Epidermal melanocyte (primary cell): ENCODE data around the gene TOR4A.
"Not testable (repeated sequence)": the region's sequence is repeated elsewhere in the genome, so short reads cannot be mapped to it uniquely, and the experiment has no call there.

Experiments
- DNase-seq: peaks from one replicate; pipeline ENCODE4 v3.0.0; 2011; ENCODE audit warnings: low spot score; ENCODE audit not compliant: insufficient read length

The TOR4A gene

DNA sequence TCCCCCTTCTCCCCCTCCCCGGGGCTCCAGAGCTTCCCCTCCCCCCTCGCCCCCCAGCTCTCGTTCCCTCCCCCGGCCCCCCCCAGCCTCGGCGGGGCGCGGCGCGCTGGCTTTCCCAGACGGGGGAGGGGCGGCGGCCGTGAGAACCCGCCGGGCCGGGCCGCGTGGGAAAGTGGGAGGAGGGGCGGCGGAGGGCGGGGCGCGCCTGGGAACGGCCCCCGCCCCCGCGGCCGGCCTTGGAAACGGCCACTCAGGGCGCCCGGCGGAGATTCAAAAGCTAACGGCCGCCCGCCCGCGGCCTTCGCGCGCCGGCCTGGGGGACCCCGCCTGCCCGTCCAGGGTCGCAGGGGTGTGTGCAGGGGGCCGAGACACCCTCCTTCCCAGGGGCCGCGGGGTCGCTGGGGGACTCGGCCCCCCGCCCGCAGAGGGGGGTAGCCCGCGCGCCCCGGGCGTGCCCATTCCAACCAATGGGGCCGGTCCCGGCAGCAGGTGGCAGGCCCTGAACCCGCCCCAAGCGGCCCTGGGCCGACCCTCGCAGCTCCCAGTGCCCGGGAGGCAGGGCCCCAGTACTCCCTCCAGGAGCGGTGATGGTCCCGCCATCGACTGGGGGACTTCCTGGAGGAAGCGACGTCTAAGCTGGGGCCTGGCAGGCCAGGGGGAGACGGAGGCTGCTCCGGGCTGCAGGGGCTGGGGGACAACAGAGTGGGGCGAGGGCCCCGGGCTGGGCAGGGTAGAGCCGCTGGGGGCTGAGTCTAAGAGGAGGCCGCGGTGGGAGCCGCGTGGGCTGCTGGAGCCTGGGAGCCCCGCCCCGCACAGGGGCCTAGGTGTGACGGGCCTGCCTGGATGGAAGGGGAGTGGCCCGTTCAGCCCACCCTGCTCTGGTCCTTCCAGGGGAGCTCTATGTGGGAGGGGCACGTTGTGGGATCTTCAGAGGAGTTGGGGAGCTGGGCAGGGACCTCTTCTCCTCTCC lies 38.8 kb downstream of the TOR4A start:
- peak; percentile 53 for DNase-seq

GRCh38 chr9:137317021-137317717 lies 39.6 kb downstream of the TOR4A start:
- DNase-seq = peak; percentile 14

- DNase-seq = peak; percentile 15
Observed at GRCh38 chr9:137317718-137318511, 40.4 kb downstream of the TOR4A start.

DNA sequence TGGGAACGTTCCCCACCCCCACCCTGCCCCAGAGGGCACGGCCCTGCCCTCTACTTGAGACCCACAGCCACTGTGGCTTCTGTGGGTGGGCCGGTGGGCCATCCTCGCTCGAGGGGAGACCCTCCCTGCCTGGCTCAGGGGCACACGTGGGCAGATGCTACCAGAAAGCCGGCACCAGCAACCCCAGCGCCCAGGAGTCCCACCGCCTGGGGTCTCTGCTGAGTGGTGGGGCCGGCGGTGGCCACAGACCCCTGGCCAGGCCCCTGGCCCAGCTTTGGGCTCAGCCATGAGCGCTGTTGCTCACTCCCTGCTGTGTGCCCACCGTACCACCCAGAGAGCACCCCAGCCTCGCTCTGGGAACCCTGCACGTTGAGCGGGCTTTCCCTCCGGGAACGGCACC lies 41.1 kb downstream of the TOR4A start:
- no peak for DNase-seq

GRCh38 chr9:137319011-137319738 lies 41.6 kb downstream of the TOR4A start:
- DNase-seq = peak; percentile 66

- DNase-seq = peak; percentile 17
Observed at GRCh38 chr9:137319739-137320551, 42.4 kb downstream of the TOR4A start.

- no peak for DNase-seq
Observed at GRCh38 chr9:137320555-137321384, 43.2 kb downstream of the TOR4A start.

GRCh38 chr9:137321726-137322361 lies 44.3 kb downstream of the TOR4A start:
- DNase-seq = no peak

GRCh38 chr9:137323531-137324331 lies 46.2 kb downstream of the TOR4A start:
- DNase-seq = no peak

GRCh38 chr9:137325124-137325523 lies 47.6 kb downstream of the TOR4A start:
- no peak for DNase-seq

DNA sequence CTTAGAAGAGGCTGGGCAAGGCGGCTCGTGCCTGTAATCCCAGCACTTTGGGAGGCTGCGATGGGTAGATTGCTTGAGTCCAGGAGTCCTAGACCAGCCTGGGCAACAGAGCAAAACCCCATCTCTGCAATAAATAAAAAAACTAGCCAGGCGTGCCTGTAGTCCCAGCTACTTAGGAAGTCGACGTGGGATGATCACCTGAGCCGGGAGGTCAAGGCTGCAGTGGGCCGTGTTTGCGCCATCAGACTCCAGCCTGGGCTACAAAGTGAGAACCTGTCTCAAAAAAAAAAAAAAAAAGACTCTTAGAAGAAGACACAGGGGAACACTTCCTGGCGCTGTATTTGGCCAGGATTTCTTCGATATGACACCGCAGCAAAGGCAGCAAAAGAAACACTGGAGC lies 48.3 kb downstream of the TOR4A start:
- DNase-seq = no peak

DNA sequence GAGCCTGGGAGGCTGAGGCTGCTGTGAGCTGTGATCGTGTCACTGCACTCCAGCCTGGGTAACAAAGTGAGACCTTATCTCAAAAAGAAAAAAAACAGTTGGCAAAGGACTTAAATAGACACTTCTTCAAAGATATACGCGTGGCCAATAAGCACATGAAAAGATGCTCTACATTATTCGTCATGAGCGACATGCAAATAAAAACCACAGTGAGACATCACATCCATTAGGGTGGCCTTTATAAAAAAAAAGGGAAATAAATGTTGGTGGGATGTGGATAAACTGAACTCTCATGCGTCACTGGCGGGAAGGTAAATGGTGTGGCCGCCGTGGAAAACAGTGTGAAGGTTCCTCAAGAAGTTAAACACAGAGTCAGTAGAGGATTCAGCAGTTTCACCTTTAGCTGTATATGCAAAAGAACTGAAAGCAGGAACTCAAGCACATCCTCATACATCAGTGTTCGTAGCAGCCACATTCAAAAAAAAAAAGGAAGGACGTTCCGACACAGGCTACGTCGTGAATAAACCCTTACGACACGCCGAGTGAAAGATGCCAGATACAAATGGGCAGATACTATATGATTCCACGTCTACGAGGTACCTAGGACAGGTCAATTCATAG lies 49.0 kb downstream of the TOR4A start:
- no peak for DNase-seq

DNA sequence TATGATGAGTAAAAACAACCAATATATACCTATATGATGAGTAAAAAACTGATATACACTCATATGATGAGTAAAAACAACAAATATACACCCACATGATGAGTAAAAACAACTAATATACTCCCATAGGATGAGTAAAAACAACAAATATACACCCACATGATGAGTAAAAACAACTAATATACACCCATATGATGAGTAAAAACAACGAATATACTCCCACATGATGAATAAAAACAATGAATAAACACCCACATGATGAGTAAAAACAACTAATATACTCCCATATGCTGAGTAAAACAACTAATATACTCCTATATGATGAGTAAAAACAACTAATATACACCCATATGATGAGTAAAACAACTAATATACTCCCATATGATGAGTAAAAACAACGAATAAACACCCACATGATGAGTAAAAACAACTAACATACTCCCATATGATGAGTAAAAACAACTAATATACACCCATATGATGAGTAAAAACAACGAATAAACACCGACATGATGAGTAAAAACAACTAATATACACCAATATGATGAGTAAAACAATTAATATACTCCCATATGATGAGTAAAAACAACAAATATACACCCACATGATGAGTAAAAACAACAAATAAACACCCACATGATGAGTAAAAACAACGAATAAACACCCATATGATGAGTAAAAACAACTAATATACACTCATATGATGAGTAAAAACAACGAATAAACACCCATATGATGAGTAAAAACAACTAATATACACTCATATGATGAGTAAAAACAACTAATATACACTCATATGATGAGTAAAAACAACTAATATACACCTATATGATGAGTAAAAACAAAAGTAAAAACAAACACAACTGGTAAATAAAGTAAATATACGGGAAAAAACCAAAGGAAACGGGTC lies 50.4 kb downstream of the TOR4A start:
- not testable (repeated sequence) for DNase-seq

DNA sequence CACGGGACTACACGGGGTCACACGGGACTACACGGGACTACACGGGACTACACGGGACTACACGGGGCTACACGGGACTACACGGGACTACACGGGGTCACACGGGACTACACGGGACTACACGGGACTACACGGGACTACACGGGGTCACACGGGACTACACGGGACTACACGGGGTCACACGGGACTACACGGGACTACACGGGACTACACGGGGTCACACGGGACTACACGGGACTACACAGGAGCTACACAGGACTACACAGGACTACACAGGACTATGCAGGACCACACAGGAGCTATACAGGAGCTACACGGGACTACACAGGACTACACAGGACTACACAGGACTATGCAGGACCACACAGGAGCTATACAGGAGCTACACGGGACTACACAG lies 52.1 kb downstream of the TOR4A start:
- not testable (repeated sequence) for DNase-seq

DNA sequence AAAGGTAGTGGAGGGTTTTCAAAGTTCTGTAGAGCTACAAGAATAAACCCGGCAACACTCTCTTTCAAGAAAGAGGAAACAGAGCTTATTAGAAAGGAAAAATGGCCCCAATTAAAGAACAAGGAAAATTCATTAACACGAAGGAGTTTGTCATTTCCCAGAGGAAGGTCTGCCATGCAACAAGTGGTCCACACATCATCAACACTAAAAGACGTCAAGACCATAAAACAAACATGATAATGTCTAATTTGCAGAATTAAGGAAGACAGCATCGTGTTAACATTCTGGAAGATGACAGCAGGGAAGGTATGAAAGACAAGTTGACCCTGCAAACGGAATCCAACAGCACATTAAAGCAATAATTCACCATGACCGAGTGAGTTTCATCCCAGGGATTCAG lies 53.2 kb downstream of the TOR4A start:
- no peak for DNase-seq

DNA sequence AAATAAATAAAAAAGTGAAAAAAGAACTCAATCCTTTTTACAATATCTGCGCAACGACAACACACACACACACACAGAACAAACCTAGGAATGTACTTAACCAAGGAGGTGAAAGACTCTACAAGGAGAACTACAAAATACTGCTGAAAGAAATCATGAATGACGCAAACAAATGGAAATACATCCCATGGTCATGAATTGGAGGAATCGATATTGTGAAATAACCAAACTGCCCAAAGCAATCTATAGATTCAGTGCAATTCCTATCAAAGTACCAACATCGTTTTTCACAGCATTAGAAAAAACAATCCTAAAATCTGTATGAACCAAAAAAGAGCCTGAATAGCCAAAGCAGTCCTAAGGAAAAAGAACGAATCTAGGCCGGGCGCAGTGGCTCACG lies 54.4 kb downstream of the TOR4A start:
- no peak for DNase-seq
